ENCODE data around the gene KIAA1328. TPM values are rescaled to one million over a fixed set of nuclear protein-coding genes. Genes with fewer than 3 reads are reported as not detected.

Gene KIAA1328
- total RNA-seq, 1 donor = 8.7 TPM

DNA sequence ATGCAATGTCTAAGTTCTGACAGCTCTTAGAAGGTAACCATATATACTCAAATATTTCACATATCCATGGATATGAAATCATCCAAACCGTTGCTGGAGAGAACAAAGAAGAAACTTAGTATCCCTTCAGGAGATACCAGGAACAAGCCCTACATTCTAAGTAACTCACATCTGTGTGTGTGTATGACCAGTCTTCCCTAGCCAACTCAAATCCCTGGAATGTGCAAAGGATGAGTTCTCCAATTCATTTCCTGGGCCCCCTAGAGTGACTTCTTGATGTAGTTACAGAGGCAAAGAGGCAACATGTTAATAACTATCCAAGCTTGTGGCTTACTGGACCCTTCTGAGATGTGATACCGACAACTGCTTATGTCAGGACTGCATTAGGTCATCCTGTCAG, 20.2 kb upstream of the KIAA1328 start:
- DNase-seq (ENCODE audit: insufficient read length, low spot score, missing footprints) = peak; percentile 77
- peaks cover 19% of the 10 kb centered on the region for H3K4me1 ChIP-seq (ENCODE audit: insufficient read depth, low read length)
- TF ChIP-seq, protein P1, sequence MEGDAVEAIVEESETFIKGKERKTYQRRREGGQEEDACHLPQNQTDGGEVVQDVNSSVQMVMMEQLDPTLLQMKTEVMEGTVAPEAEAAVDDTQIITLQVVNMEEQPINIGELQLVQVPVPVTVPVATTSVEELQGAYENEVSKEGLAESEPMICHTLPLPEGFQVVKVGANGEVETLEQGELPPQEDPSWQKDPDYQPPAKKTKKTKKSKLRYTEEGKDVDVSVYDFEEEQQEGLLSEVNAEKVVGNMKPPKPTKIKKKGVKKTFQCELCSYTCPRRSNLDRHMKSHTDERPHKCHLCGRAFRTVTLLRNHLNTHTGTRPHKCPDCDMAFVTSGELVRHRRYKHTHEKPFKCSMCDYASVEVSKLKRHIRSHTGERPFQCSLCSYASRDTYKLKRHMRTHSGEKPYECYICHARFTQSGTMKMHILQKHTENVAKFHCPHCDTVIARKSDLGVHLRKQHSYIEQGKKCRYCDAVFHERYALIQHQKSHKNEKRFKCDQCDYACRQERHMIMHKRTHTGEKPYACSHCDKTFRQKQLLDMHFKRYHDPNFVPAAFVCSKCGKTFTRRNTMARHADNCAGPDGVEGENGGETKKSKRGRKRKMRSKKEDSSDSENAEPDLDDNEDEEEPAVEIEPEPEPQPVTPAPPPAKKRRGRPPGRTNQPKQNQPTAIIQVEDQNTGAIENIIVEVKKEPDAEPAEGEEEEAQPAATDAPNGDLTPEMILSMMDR (IDR thresholded peaks at IDR 0.05; ENCODE audit: extremely low read depth, low read depth, low read length) = no peak
- no peaks in the 10 kb centered on the region for H3K27me3 ChIP-seq (ENCODE audit: insufficient read depth, low read length)
- H3K4me3 ChIP-seq (ENCODE audit: insufficient read depth, low read length) = no peak overlapping the region
- H3K27ac ChIP-seq (ENCODE audit: low read depth, low read length) = peak overlapping the region; percentile 15
- no peak overlapping the region for H3K4me2 ChIP-seq (ENCODE audit: insufficient read depth, low read length)
- H3K79me2 ChIP-seq (ENCODE audit: insufficient read depth, low read length) = no peaks in the 10 kb centered on the region
- no peaks in the 10 kb centered on the region for H4K20me1 ChIP-seq (ENCODE audit: insufficient read depth, low read length)
- H2AFZ ChIP-seq (ENCODE audit: low read length) = no peak overlapping the region
- H3K9me3 ChIP-seq (ENCODE audit: low read depth, low read length) = no peaks in the 10 kb centered on the region
- H3K36me3 ChIP-seq (ENCODE audit: insufficient read depth, low read length) = peaks cover 28% of the 10 kb centered on the region

DNA sequence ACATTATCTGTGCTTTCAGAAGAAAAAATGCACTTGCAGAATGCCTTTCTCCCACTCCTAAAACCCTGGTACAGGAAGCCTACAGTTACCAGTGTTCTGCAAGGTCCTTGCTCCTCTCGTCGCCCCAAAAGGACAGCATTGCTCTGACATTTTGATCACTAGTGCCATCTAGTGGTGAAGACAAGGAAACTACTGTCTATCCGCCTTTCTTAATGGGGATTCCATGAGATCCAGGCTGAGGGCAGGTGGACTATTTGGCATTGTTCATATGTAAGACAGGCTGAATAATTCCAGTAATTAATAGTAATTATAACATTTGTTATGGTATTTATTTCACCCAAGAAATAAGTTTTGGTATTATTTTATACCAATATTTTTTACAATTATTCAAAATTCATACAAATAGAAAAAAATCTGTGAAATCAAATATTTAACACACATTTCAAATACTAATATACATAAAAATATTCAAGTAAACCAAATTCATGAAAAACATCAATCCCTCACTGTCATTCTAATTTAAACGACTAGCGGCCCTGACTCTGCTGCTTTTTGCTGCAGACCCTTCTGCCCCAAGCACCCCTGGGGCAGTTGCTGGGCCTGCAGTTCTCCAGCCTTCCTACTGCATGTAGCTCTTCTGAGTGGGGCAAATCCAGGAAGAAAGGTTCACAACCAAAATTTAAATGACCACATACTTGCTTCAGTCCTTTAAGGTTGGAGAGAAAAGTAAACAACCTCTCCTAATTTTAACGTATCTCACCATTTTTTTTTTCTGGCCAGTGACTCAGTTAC, 19.1 kb upstream of the KIAA1328 start:
- no peak overlapping the region for H2AFZ ChIP-seq (ENCODE audit: low read length)
- no peak overlapping the region for H3K4me3 ChIP-seq (ENCODE audit: insufficient read depth, low read length)
- no peaks in the 10 kb centered on the region for H3K27me3 ChIP-seq (ENCODE audit: insufficient read depth, low read length)
- no peaks in the 10 kb centered on the region for H3K9me3 ChIP-seq (ENCODE audit: low read depth, low read length)
- peaks cover 19% of the 10 kb centered on the region for H3K4me1 ChIP-seq (ENCODE audit: insufficient read depth, low read length)
- H3K36me3 ChIP-seq (ENCODE audit: insufficient read depth, low read length) = peaks cover 17% of the 10 kb centered on the region
- H4K20me1 ChIP-seq (ENCODE audit: insufficient read depth, low read length) = no peaks in the 10 kb centered on the region
- TF ChIP-seq, protein P1 (IDR thresholded peaks at IDR 0.05; ENCODE audit: extremely low read depth, low read depth, low read length) = peak; percentile 84
- H3K79me2 ChIP-seq (ENCODE audit: insufficient read depth, low read length) = no peaks in the 10 kb centered on the region
- H3K27ac ChIP-seq (ENCODE audit: low read depth, low read length) = no peak overlapping the region
- no peak overlapping the region for H3K4me2 ChIP-seq (ENCODE audit: insufficient read depth, low read length)
- peak; percentile 80 for DNase-seq (ENCODE audit: insufficient read length, low spot score, missing footprints)

DNA sequence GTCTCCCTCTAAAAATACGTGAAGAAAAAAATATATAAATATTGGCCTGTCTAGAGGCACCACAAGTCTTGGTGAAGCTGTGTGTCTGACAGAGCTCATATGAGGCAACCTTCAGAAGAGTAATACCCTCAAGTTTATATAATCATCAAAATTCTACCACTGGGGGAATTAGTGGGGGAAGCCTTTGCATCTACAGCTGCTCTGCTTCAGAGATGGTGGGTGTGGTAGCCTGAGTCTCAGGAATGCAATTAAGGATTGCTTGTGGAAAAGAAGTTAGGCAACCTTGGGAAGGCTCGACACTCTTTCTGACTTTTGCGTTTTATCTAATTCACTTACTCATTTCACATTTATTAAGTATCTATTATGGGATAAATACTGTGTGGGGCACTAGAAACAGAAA, 17.5 kb upstream of the KIAA1328 start:
- peaks cover 19% of the 10 kb centered on the region for H3K4me1 ChIP-seq (ENCODE audit: insufficient read depth, low read length)
- H3K27ac ChIP-seq (ENCODE audit: low read depth, low read length) = peak overlapping the region; percentile 35
- no peak overlapping the region for H2AFZ ChIP-seq (ENCODE audit: low read length)
- H3K36me3 ChIP-seq (ENCODE audit: insufficient read depth, low read length) = peaks cover 8% of the 10 kb centered on the region
- no peaks in the 10 kb centered on the region for H3K9me3 ChIP-seq (ENCODE audit: low read depth, low read length)
- no peaks in the 10 kb centered on the region for H4K20me1 ChIP-seq (ENCODE audit: insufficient read depth, low read length)
- no peaks in the 10 kb centered on the region for H3K79me2 ChIP-seq (ENCODE audit: insufficient read depth, low read length)
- H3K4me2 ChIP-seq (ENCODE audit: insufficient read depth, low read length) = peak overlapping the region; percentile 26
- no peak overlapping the region for H3K4me3 ChIP-seq (ENCODE audit: insufficient read depth, low read length)
- no peaks in the 10 kb centered on the region for H3K27me3 ChIP-seq (ENCODE audit: insufficient read depth, low read length)
- TF ChIP-seq, protein P1 (IDR thresholded peaks at IDR 0.05; ENCODE audit: extremely low read depth, low read depth, low read length) = no peak
- DNase-seq (ENCODE audit: insufficient read length, low spot score, missing footprints) = no peak

DNA sequence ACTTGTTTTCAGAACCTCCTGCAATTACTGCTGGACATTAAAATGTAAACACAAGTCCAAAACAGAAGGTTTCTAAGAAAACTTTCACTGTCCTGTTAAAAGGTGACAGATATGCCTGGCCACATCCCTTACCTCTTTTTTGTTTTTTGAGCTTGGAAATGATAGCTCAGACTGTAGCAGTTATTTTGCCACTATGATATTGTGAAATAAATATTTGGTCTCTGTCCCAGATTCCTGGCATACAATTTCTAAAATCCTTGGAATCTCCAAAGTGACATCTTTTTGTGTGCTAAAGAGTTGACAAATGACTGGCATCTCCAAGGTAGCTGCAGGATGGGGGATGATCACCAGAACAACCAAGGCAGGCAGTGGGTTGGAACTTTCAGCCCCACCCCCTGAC, 17.0 kb upstream of the KIAA1328 start:
- Histone ChIP-seq H2AFZ (ENCODE audit: low read length) (no peak overlapping the region), H3K4me1 (ENCODE audit: insufficient read depth, low read length) (peaks cover 19% of the 10 kb centered on the region), H3K9me3 (ENCODE audit: low read depth, low read length) (no peaks in the 10 kb centered on the region), H3K4me2 (ENCODE audit: insufficient read depth, low read length) (no peak overlapping the region), H3K27ac (ENCODE audit: low read depth, low read length) (peak overlapping the region; percentile 35), H3K4me3 (ENCODE audit: insufficient read depth, low read length) (no peak overlapping the region), H3K27me3 (ENCODE audit: insufficient read depth, low read length) (no peaks in the 10 kb centered on the region), H3K79me2 (ENCODE audit: insufficient read depth, low read length) (no peaks in the 10 kb centered on the region), H4K20me1 (ENCODE audit: insufficient read depth, low read length) (no peaks in the 10 kb centered on the region), H3K36me3 (ENCODE audit: insufficient read depth, low read length) (peaks cover 8% of the 10 kb centered on the region)
- DNase-seq (ENCODE audit: insufficient read length, low spot score, missing footprints) = no peak
- TF ChIP-seq, protein P1 (IDR thresholded peaks at IDR 0.05; ENCODE audit: extremely low read depth, low read depth, low read length) = no peak

Measured in osteoblast (primary cell).